Common myeloid progenitor, CD34-positive (primary cell): ENCODE measurements around the gene PODXL2.

Experiments used
- CTCF ChIA-PET: fragments of 350-600 bp; sonication (Branson Sonifier 250); formaldehyde crosslinking; loops from one replicate; lab custom pipeline; 2021; ENCODE audit warnings: antibody characterized with exemption; lab: Charles Lee
- POLR2A ChIA-PET: fragments of 350-600 bp; sonication (Branson Sonifier 250); formaldehyde crosslinking; loops from one replicate; lab custom pipeline; 2021; ENCODE audit warnings: antibody characterized with exemption; lab: Charles Lee
- DNase-seq, 3 donors: peaks; one replicate each; pipeline versions ENCODE4 v3.0.0 to v3.0.0-alpha.2; 2013
- H3K27ac ChIP-seq, 2 experiments: 1 replicate in 1 of 2; 2 replicates in 1 of 2; pipeline ENCODE4 v1.7.0; 2013; ENCODE audit warnings: inconsistent platforms in 2 of 2, low read length in 2 of 2, mild to moderate bottlenecking in 2 of 2, low read depth in 1 of 2, moderate library complexity in 1 of 2; ENCODE audit not compliant: severe bottlenecking in 2 of 2, insufficient read depth in 1 of 2, poor library complexity in 1 of 2
- H3K27me3 ChIP-seq, 5 experiments: replicated peaks in 2 of 5; 1 replicate in 3 of 5; 2 replicates in 2 of 5; pipeline versions ENCODE4 v1.6.1 to v1.7.0; 2013; ENCODE audit warnings: low read length in 4 of 5, mild to moderate bottlenecking in 2 of 5, moderate library complexity in 2 of 5, inconsistent platforms in 1 of 5; ENCODE audit not compliant: insufficient read depth in 5 of 5, control insufficient read depth in 4 of 5
- H3K36me3 ChIP-seq, 4 experiments: 1 replicate in 2 of 4; 2 replicates in 2 of 4; pipeline versions ENCODE4 v1.6.1 to v1.7.0; 2013; ENCODE audit warnings: low read length in 3 of 4, control low read depth in 1 of 4, mild to moderate bottlenecking in 1 of 4; ENCODE audit not compliant: control insufficient read depth in 4 of 4, insufficient read depth in 4 of 4
- H3K4me1 ChIP-seq, 4 experiments: 1 replicate in 3 of 4; 2 replicates in 1 of 4; pipeline versions ENCODE4 v1.6.1 to v1.7.1; 2013; ENCODE audit warnings: low read length in 3 of 4, mild to moderate bottlenecking in 3 of 4, control low read depth in 1 of 4, inconsistent platforms in 1 of 4, moderate library complexity in 1 of 4; ENCODE audit not compliant: control insufficient read depth in 4 of 4, insufficient read depth in 4 of 4; ENCODE audit errors: control extremely low read depth in 1 of 4
- H3K4me3 ChIP-seq, 7 experiments: 1 replicate in 4 of 7; 2 replicates in 3 of 7; pipeline versions ENCODE4 v1.5.1 to v1.7.0; 2013; ENCODE audit warnings: mild to moderate bottlenecking in 7 of 7, low read length in 6 of 7, moderate library complexity in 6 of 7, inconsistent platforms in 2 of 7, low read depth in 2 of 7, control low read depth in 1 of 7; ENCODE audit not compliant: insufficient read depth in 4 of 7, control insufficient read depth in 1 of 7; ENCODE audit errors: extremely low read depth in 1 of 7
- H3K9me3 ChIP-seq, 5 experiments: 1 replicate in 4 of 5; 2 replicates in 1 of 5; pipeline versions ENCODE4 v1.6.1 to v1.7.1; 2013; ENCODE audit warnings: low read length in 4 of 5, mild to moderate bottlenecking in 2 of 5, inconsistent platforms in 1 of 5, low read depth in 1 of 5, moderate library complexity in 1 of 5; ENCODE audit not compliant: control insufficient read depth in 4 of 5, insufficient read depth in 2 of 5; ENCODE audit errors: control extremely low read depth in 1 of 5
- WGBS: methylation state at CpG from one replicate; pipeline ENCODE4 v1.1.5; 2013; ENCODE audit not compliant: insufficient coverage; 5-methylcytosine and 5-hydroxymethylcytosine counted together

The PODXL2 gene

GRCh38 chr3:127674790-127675189, 45.8 kb downstream of the PODXL2 start:
- Histone ChIP-seq H3K4me1 (peaks cover 0 to 27% (median 27%) of the 10 kb centered on the region in 4 experiments), H3K27me3 (no peaks in the 10 kb centered on the region), H3K4me3 (no peak overlapping the region), H3K9me3 (no peaks in the 10 kb centered on the region), H3K36me3 (peaks cover 0 to 44% (median 11%) of the 10 kb centered on the region in 4 experiments), H3K27ac (no peak overlapping the region)
- CTCF ChIA-PET: no interaction called here
- no peak for DNase-seq
- POLR2A ChIA-PET: no interaction called here
- WGBS: 97% methylated on average over 7 of the region's 8 CpGs

- no peak for DNase-seq
- ChIA-PET POLR2A (no interaction called here), CTCF (interaction anchor here (0.7 to 1.1 kb wide), 2 partner anchors 23 to 27 kb away, joined by 3 read pairs; no protein-coding TSS in a partner anchor)
- H3K9me3 ChIP-seq: no peaks in the 10 kb centered on the region
- no peak overlapping the region for H3K27ac ChIP-seq
- 95% methylated on average over 19 of the region's 29 CpGs for WGBS
- peaks cover 0 to 51% (median 11%) of the 10 kb centered on the region in 4 experiments for H3K36me3 ChIP-seq
- H3K27me3 ChIP-seq: no peaks in the 10 kb centered on the region
- H3K4me3 ChIP-seq: no peak overlapping the region
- H3K4me1 ChIP-seq: peaks cover 0 to 27% (median 27%) of the 10 kb centered on the region in 4 experiments
Measured at GRCh38 chr3:127675651-127676391, 46.8 kb downstream of the PODXL2 start.

DNA sequence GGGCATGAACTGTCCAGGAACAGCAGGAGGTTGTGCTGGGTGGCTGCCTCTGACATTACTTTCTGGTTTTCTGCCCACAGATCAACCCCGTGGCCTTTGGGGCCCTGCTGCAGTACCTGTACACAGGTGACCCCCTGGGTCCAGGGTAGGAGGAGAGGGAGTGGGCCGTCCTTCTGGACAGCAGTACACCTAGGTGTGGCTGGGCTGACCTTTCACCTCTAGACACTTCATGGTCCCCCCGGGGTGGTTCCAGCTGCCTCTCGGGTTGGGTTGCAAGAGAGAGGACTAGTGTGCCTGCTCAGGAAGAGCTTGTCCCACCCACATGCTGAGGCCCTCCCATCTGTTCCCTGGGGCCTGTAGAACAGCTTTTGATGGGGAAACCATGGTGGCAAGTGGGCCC, 47.5 kb downstream of the PODXL2 start:
- 100% methylated on average over 2 of the region's 4 CpGs for WGBS
- POLR2A ChIA-PET: no interaction called here
- Histone ChIP-seq H3K4me1 (peaks cover 0 to 25% (median 22%) of the 10 kb centered on the region in 4 experiments), H3K27me3 (no peaks in the 10 kb centered on the region), H3K27ac (no peak overlapping the region), H3K36me3 (peaks cover 0 to 51% (median 12%) of the 10 kb centered on the region in 4 experiments), H3K9me3 (no peaks in the 10 kb centered on the region), H3K4me3 (no peak overlapping the region)
- CTCF ChIA-PET: interaction anchor here (1.1 to 1.3 kb wide), 2 partner anchors 20 to 28 kb away, joined by 3 read pairs; no protein-coding TSS in a partner anchor
- DNase-seq: no peak

GRCh38 chr3:127676921-127677351, 48.0 kb downstream of the PODXL2 start:
- no peak overlapping the region for H3K27ac ChIP-seq
- DNase-seq: no peak
- POLR2A ChIA-PET: no interaction called here

GRCh38 chr3:127677541-127678314, 48.7 kb downstream of the PODXL2 start:
- ChIA-PET POLR2A (no interaction called here), CTCF (interaction anchor here (0.7 to 1.3 kb wide), 3 partner anchors 18 to 136 kb away, joined by 3 read pairs; no protein-coding TSS in a partner anchor)
- peaks cover 0 to 15% (median 13%) of the 10 kb centered on the region in 4 experiments for H3K4me1 ChIP-seq
- no peaks in the 10 kb centered on the region for H3K9me3 ChIP-seq
- DNase-seq: no peak
- WGBS: 97% methylated on average over 14 of the region's 17 CpGs
- no peak overlapping the region for H3K4me3 ChIP-seq
- H3K27me3 ChIP-seq: no peaks in the 10 kb centered on the region
- H3K36me3 ChIP-seq: peaks cover 0 to 51% (median 12%) of the 10 kb centered on the region in 4 experiments
- no peak overlapping the region for H3K27ac ChIP-seq

More at GRCh38 chr3:127676921-127677351, 48.0 kb downstream of the PODXL2 start:
- Histone ChIP-seq H3K4me3 (no peak overlapping the region), H3K4me1 (peaks cover 0 to 20% (median 18%) of the 10 kb centered on the region in 4 experiments), H3K36me3 (peaks cover 0 to 51% (median 12%) of the 10 kb centered on the region in 4 experiments), H3K27me3 (no peaks in the 10 kb centered on the region), H3K9me3 (no peaks in the 10 kb centered on the region)
- CTCF ChIA-PET: interaction anchor here (0.7 to 1.3 kb wide), 4 partner anchors 19 to 137 kb away, joined by 3 read pairs; no protein-coding TSS in a partner anchor
- 97% methylated on average over 21 of the region's 21 CpGs for WGBS

DNA sequence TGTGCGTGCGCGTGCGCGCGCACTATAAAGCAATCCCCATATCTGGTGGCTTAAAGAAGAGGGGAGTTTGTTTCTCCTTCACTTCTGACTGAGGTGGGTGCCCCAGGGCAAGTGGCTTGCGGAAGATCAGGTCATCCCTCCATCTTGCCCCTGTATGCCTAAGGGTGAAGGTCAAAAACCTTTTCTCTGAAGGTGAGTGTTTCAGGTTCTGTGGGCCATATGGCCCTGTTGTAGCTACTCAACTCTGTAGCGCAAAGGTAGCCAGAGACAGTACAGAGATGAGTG, 49.3 kb downstream of the PODXL2 start:
- H3K27ac ChIP-seq: no peak overlapping the region
- peaks cover 0 to 17% (median 13%) of the 10 kb centered on the region in 4 experiments for H3K4me1 ChIP-seq
- no peak for DNase-seq
- no peak overlapping the region for H3K4me3 ChIP-seq
- H3K36me3 ChIP-seq: peaks cover 0 to 51% (median 12%) of the 10 kb centered on the region in 4 experiments
- CTCF ChIA-PET: interaction anchor here (1.4 kb wide), 1 partner anchor 153 kb away, joined by 5 read pairs; no protein-coding TSS in a partner anchor
- POLR2A ChIA-PET: no interaction called here
- H3K9me3 ChIP-seq: no peaks in the 10 kb centered on the region
- H3K27me3 ChIP-seq: no peaks in the 10 kb centered on the region
- 92% methylated on average over 6 of the region's 8 CpGs for WGBS
